Right ventricle myocardium superior (tissue), 1 donor: ENCODE data around the gene CCT2. TPM values are rescaled to one million over a fixed set of nuclear protein-coding genes. Genes with fewer than 3 reads are reported as not detected.
"Not testable (repeated sequence)": the region's sequence is repeated elsewhere in the genome, so short reads cannot be mapped to it uniquely, and the experiment has no call there.

ENCODE experiments used
- ATAC-seq: fragments of 200-7000 bp; cut with Tn5 transposase; one replicate; pipeline ENCODE4 v1.9.1; 2020; ENCODE audit warnings: mild to moderate bottlenecking; ENCODE audit not compliant: poor library complexity
- DNase-seq: peaks from one replicate; pipeline ENCODE4 v3.0.0-alpha.2; 2020
- intact Hi-C: fragments of 100-400 bp; cut with DNase I; formaldehyde crosslinking; loops from one replicate; pipeline ENCODE4 v1.11.2; 2022
- total RNA-seq: library from RNA; stranded (reverse); fragmentation: NEBNext Ultra II Directional; extraction: Animal tissue kit (Norgen Biotek cat#: 25700); gene quantifications from one replicate; pipeline ENCODE4 v1.2.1, GENCODE V29; 2021
- donor health status: DM: no; HTN: yes; CAD: no; lungs with severe emphysema.

The CCT2 gene
- total RNA-seq, 1 donor from 2014 or later, result 84.8 TPM

GRCh38 chr12:69579029-69579428, 6.2 kb upstream of the CCT2 start:
- intact Hi-C loops, result loop anchor here (10.0 kb wide), 1 partner anchor 194 kb away; no protein-coding TSS in a partner anchor

GRCh38 chr12:69580074-69580473, 5.2 kb upstream of the CCT2 start:
- no peak for ATAC-seq
- no peak for DNase-seq
- intact Hi-C loops, result no loop called here

More at GRCh38 chr12:69579029-69579428, 6.2 kb upstream of the CCT2 start:
- ATAC-seq, result no peak
- no peak for DNase-seq

GRCh38 chr12:69583203-69583602, 2.1 kb upstream of the CCT2 start:
- ATAC-seq (no peak), DNase-seq (no peak)
- intact Hi-C loops, result no loop called here

GRCh38 chr12:69588527-69588926, 3.3 kb downstream of the CCT2 start:
- intact Hi-C loops, result no loop called here
- ATAC-seq (no peak), DNase-seq (no peak)

GRCh38 chr12:69589082-69589481, 3.8 kb downstream of the CCT2 start:
- no peak for DNase-seq
- ATAC-seq, result no peak
- intact Hi-C loops, result no loop called here

- intact Hi-C loops, result no loop called here
- ATAC-seq, result peak; percentile 43
- no peak for DNase-seq
These were observed 10.4 kb downstream of the CCT2 start for GRCh38 chr12:69595689-69596088.

- ATAC-seq, result no peak
- DNase-seq, result no peak
- intact Hi-C loops, result no loop called here
These were observed 13.0 kb downstream of the CCT2 start for GRCh38 chr12:69598174-69598753.

- no peak for ATAC-seq
- no peak for DNase-seq
- intact Hi-C loops, result no loop called here
These were observed 15.5 kb downstream of the CCT2 start for GRCh38 chr12:69600804-69601203.

GRCh38 chr12:69601962-69602685, 16.9 kb downstream of the CCT2 start:
- DNase-seq, result no peak
- intact Hi-C loops, result no loop called here
- no peak for ATAC-seq

- DNase-seq (no peak), ATAC-seq (no peak)
- intact Hi-C loops, result no loop called here
These were observed 17.7 kb downstream of the CCT2 start for GRCh38 chr12:69602954-69603353.

GRCh38 chr12:69603556-69603955, 18.3 kb downstream of the CCT2 start:
- ATAC-seq, intact Hi-C loops: not testable (repeated sequence)

GRCh38 chr12:69604275-69604674, 19.0 kb downstream of the CCT2 start:
- DNase-seq, intact Hi-C loops, ATAC-seq: not testable (repeated sequence)

More at GRCh38 chr12:69603556-69603955, 18.3 kb downstream of the CCT2 start:
- not testable (repeated sequence) for DNase-seq

- no peak for ATAC-seq
- DNase-seq, result no peak
- intact Hi-C loops, result no loop called here
These were observed 22.9 kb downstream of the CCT2 start for GRCh38 chr12:69608114-69608513.

- DNase-seq (no peak), ATAC-seq (peak; percentile 46)
- intact Hi-C loops, result no loop called here
These were observed 24.9 kb downstream of the CCT2 start for GRCh38 chr12:69610126-69610525.

- peak; percentile 58 for DNase-seq
- ATAC-seq, result peak; percentile 82
- intact Hi-C loops, result no loop called here
These were observed 25.5 kb downstream of the CCT2 start, which contains the start of gene LRRC10 for GRCh38 chr12:69610729-69611128. TSS of gene LRRC10 (minus strand) at chr12:69610907. CDS start at chr12:69610838, 69 bp downstream.

- intact Hi-C loops, result no loop called here
- ATAC-seq (peak; percentile 24), DNase-seq (no peak)
These were observed 28.1 kb downstream of the CCT2 start for GRCh38 chr12:69613351-69613750.

- ATAC-seq (no peak), DNase-seq (no peak)
These were observed 30.8 kb downstream of the CCT2 start for GRCh38 chr12:69616025-69616424.

GRCh38 chr12:69619050-69619449, 33.8 kb downstream of the CCT2 start:
- DNase-seq (no peak), ATAC-seq (no peak)
- intact Hi-C loops, result no loop called here

More at GRCh38 chr12:69616025-69616424, 30.8 kb downstream of the CCT2 start:
- intact Hi-C loops, result no loop called here

GRCh38 chr12:69620077-69620476, 34.8 kb downstream of the CCT2 start:
- peak; percentile 59 for ATAC-seq
- no peak for DNase-seq

GRCh38 chr12:69620921-69621320, 35.7 kb downstream of the CCT2 start:
- DNase-seq (no peak), ATAC-seq (no peak)
- intact Hi-C loops, result no loop called here

More at GRCh38 chr12:69620077-69620476, 34.8 kb downstream of the CCT2 start:
- intact Hi-C loops, result no loop called here
